Right lobe of liver (tissue), 6 donors: ENCODE results near the gene HS3ST3B1. TPM values are rescaled to one million over a fixed set of nuclear protein-coding genes. Genes with fewer than 3 reads are reported as not detected.

ENCODE experiments used
- ATAC-seq, 4 donors: fragments of 200-7000 bp; cut with Tn5 transposase; one replicate each; pipeline ENCODE4 v1.9.1; 2020; ENCODE audit warnings: mild to moderate bottlenecking in 4 of 4, moderate library complexity in 4 of 4
- DNase-seq, 3 donors: peaks; one replicate each; pipeline ENCODE4 v3.0.0-alpha.2; 2020
- H3K27ac ChIP-seq, 3 donors: fragments of 200-600 bp; one replicate each; pipeline ENCODE4 v1.8.0; 2022
- H3K27me3 ChIP-seq, 2 donors: fragments of 200-600 bp; one replicate each; pipeline ENCODE4 v1.8.0; 2022
- H3K36me3 ChIP-seq, 4 donors: fragments of 200-600 bp; sonication (generic) in 1 of 4; one replicate each; pipeline versions ENCODE4 v1.5.1 to v1.8.0; 2017 to 2022; ENCODE audit warnings: control low read depth in 1 of 4
- H3K4me1 ChIP-seq, 4 donors: fragments of 200-600 bp; sonication (generic) in 1 of 4; one replicate each; pipeline versions ENCODE4 v1.5.1 to v1.8.0; 2017 to 2022; ENCODE audit warnings: control low read depth in 1 of 4
- H3K4me3 ChIP-seq, 3 donors: fragments of 200-600 bp; one replicate each; pipeline ENCODE4 v1.8.0; 2022
- H3K9me3 ChIP-seq, 4 donors: fragments of 200-600 bp; sonication (generic) in 1 of 4; one replicate each; pipeline versions ENCODE4 v1.5.1 to v1.8.0; 2017 to 2022; ENCODE audit warnings: control low read depth in 1 of 4
- CTCF ChIP-seq, 4 donors: fragments of 200-600 bp in 3 of 4; fragments of 450-650 bp in 1 of 4; IDR thresholded peaks; one replicate each; pipeline versions ENCODE4 v1.5.1 to v1.8.0; 2016 to 2022; ENCODE audit warnings: antibody characterized with exemption in 4 of 4, mild to moderate bottlenecking in 2 of 4
- POLR2A ChIP-seq: fragments of 450-650 bp; IDR thresholded peaks from one replicate; pipeline ENCODE4 v1.6.1; 2017; ENCODE audit warnings: antibody characterized with exemption, mild to moderate bottlenecking
- WGBS: methylation state at CpG from one replicate; pipeline ENCODE4 v1.1.6; 2018; ENCODE audit warnings: low coverage, low lambda C conversion rate; ENCODE audit not compliant: insufficient coverage; ENCODE audit errors: missing lambda C conversion rate; 5-methylcytosine and 5-hydroxymethylcytosine counted together
- intact Hi-C, 2 donors: fragments of 100-400 bp; cut with DNase I; formaldehyde crosslinking; loops; one replicate each; pipeline versions ENCODE4 v1.11.2 to v1.14.1; 2022
- total RNA-seq, 6 experiments: library from RNA; depleted of rRNA in 2 of 6; stranded (reverse); fragments of >200 nt in 2 of 6; fragmentation: NEBNext Ultra II Directional in 3 of 6; extraction: Animal tissue kit (Norgen Biotek cat#: 25700) in 3 of 6; gene quantifications; one replicate each; pipeline versions ENCODE4 v1.1.0 to v1.2.4, GENCODE V29; 2016 to 2023
- donor health status: DM: no; HTN: yes; CAD: no.
- donor health status: DM: no; HTN: no; CAD: no.
- donor health status: DM: no; HTN: no; CAD: no.
- donor health status: DM: no; HTN: yes; CAD: no.
- donor health status: DM: no; HTN: yes; CAD: no.

HS3ST3B1 gene
- total RNA-seq, 6 experiments from 2014 or later = 22.5 to 36.6 (median 28.2) TPM

DNA sequence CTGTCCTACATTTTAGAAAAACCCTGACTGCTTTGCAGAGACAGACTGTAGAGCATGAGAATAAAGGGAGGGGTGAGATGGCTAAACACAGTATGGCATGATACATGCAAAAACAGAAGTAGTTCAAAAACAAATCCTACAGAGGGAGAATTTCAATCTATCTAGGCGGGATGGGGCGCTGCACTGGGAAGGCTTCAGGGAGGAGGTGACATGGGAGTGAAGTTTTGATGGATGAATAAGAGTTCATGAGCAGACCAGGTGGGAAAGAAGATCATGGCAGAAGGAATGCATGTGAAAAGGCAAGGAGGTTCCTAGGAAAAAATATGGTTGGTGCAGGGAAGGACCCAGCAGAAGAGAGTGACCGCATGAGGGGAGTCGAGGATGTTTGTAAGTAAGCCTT lies 19.2 kb downstream of the HS3ST3B1 start:
- intact Hi-C loops = no loop called here
- Histone ChIP-seq H3K4me3 (no peak overlapping the region), H3K27ac (peak overlapping the region in 1 of 3 donors; percentile 53), H3K27me3 (no peaks in the 10 kb centered on the region), H3K36me3 (no peaks in the 10 kb centered on the region), H3K4me1 (peaks cover 0 to 76% (median 28%) of the 10 kb centered on the region in 4 donors), H3K9me3 (no peaks in the 10 kb centered on the region)
- no peak for TF ChIP-seq POLR2A
- TF ChIP-seq CTCF (IDR thresholded peaks at IDR 0.05) = no peak
- 87% methylated on average over 3 of the region's 4 CpGs for WGBS
- DNase-seq (no peak), ATAC-seq (no peak)

DNA sequence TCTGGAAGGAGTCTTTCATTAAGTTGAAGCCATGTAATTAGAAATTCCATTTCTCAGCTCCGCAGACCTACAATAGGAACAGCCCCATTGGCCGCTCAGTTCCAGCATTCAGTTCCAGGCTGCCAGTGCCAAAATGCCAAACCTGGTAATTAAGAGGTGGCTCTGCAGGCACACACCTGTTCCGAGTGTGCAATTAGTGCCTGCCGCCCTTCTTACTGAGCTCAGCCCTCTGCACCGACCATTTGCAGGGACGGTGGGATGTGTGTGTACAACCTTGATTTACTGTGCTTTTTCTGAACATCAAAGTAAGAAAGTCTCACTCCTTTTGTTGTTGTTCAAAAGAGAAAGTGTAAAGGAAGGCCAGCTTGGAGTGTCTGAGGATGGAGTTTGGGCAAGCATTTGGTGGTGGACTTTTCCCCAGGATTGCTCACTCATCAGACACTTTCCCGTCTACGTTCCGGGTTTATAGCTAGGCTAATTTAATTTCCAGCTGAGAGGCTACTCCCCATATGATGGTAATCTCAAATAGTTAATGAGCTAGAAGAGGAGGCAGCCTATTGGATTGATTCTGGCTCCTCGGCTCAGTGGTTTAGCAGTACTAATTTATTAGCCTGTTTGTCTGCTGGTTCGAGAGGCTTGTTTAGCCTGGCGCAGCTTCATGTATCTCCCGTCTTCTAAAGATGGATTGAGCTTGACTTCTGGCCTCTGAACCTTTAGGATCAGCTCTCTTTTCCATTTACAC lies 20.0 kb downstream of the HS3ST3B1 start:
- Histone ChIP-seq H3K27me3 (no peaks in the 10 kb centered on the region), H3K27ac (peak overlapping the region; percentile 4 to 53 (median 52)), H3K4me3 (peak overlapping the region in 1 of 3 donors; percentile 3), H3K36me3 (no peaks in the 10 kb centered on the region), H3K4me1 (peaks cover 0 to 80% (median 26%) of the 10 kb centered on the region in 4 donors), H3K9me3 (no peaks in the 10 kb centered on the region)
- WGBS = 36% methylated on average over 11 of the region's 13 CpGs
- TF ChIP-seq POLR2A (no peak), CTCF (IDR thresholded peaks at IDR 0.05) (no peak)
- intact Hi-C loops = no loop called here
- ATAC-seq (peak in 3 of 4 donors; percentile 3 to 28 (median 8)), DNase-seq (peak in 1 of 3 donors; percentile 17)

DNA sequence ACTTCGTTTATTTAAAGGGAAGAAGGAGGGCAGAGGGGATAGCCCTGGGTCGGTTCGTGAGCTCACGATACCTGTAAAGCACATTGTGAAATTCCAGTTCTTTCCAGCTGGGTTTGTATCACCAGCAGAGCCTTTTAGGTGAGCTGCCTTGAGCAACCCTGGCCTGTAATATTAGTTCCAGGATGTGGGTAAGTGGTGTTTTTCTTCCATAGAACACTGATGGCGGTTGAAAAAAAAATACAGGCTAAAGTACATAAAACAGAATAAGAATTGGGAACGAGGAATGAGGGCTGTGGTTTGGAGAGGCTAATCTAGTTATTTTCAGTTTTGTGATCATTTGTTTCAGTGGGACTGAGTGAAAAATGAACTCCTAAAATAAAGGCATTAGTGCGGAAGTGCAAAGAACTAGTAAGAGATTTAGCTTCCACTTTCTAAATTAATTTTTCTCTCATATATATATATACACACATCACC lies 20.6 kb downstream of the HS3ST3B1 start:
- Histone ChIP-seq H3K4me3 (peak overlapping the region in 1 of 3 donors; percentile 3), H3K4me1 (peaks cover 0 to 80% (median 26%) of the 10 kb centered on the region in 4 donors), H3K27me3 (no peaks in the 10 kb centered on the region), H3K36me3 (no peaks in the 10 kb centered on the region), H3K9me3 (no peaks in the 10 kb centered on the region), H3K27ac (peak overlapping the region; percentile 4 to 53 (median 52))
- DNase-seq (no peak), ATAC-seq (peak; percentile 63 to 74 (median 68))
- 33% methylated on average over 7 of the region's 7 CpGs for WGBS
- intact Hi-C loops = no loop called here
- no peak for TF ChIP-seq POLR2A
- no peak for TF ChIP-seq CTCF (IDR thresholded peaks at IDR 0.05)

DNA sequence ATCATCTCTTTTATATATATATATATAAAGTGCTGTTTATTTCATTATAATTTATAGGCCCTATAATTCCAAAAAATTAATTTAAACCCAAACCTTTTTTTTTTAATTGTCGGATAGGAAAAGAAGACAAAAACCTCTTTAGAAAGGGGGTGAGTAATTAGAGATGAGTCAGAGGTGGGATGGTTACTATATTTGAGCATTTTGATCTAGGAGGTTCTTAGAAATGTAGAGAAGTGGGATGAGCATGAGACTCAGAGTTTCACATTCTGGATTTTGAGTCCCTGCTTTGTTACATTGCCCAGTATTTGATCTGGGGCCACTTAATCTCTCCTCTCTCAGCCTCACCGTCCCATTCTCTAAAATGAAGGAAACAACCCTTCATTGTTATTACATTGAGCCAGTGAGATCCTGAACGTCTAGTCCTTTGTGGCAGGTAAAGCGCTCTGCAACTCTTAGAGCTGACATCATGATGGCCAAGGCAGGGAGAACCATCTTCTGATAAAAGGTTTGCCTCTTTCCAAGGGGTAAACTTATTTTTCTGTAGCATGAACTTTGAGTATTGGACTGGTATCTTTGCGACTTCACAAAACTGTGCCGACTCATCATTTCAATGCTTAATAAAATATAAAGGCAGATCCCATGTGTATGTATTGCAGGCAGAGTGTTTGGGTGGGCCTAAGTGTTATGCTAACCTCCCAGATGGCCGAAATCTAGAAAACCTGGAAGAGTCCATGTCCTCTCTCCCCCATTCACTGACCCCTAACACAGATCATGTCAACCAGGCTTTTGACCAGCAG lies 21.3 kb downstream of the HS3ST3B1 start:
- 79% methylated on average over 7 of the region's 7 CpGs for WGBS
- H3K27ac ChIP-seq = peak overlapping the region in 2 of 3 donors; percentile 31 to 52
- no peak for TF ChIP-seq CTCF (IDR thresholded peaks at IDR 0.05)
- TF ChIP-seq POLR2A = no peak
- H3K36me3 ChIP-seq = no peaks in the 10 kb centered on the region
- H3K4me1 ChIP-seq = peaks cover 0 to 74% (median 25%) of the 10 kb centered on the region in 4 donors
- no peaks in the 10 kb centered on the region for H3K9me3 ChIP-seq
- H3K27me3 ChIP-seq = no peaks in the 10 kb centered on the region
- intact Hi-C loops = no loop called here
- DNase-seq (no peak), ATAC-seq (no peak)
- no peak overlapping the region for H3K4me3 ChIP-seq
